ENCODE data around the gene SH2D2A. TPM values are rescaled to one million over a fixed set of nuclear protein-coding genes. Genes with fewer than 3 reads are reported as not detected.

Gene SH2D2A
- polyA plus RNA-seq, 1 of the 3 experiments (the other 2 are of a cell fraction) = not detected

- TF ChIP-seq USF2 (IDR thresholded peaks at IDR 0.05; ENCODE audit: borderline replicate concordance, low read depth, low read length) = no peak
- TF ChIP-seq SIN3A (IDR thresholded peaks at IDR 0.05; ENCODE audit: borderline replicate concordance, low read depth, low read length) = no peak
- TF ChIP-seq TAF1 (IDR thresholded peaks at IDR 0.05; ENCODE audit: borderline replicate concordance, low read depth, low read length) = no peak
Observed at GRCh38 chr1:156857532-156857931, 40.9 kb upstream of the SH2D2A start (continued).

- no peak overlapping the region for H3K9ac ChIP-seq
- WGBS (ENCODE audit: low lambda C conversion rate) = 74% methylated on average over 3 of the region's 3 CpGs
- H3K79me2 ChIP-seq (ENCODE audit: insufficient read depth) = no peaks in the 10 kb centered on the region
- H2AFZ ChIP-seq (ENCODE audit: low read depth) = no peak overlapping the region
- ChIA-PET CTCF (interaction anchor here (0.7 to 22.1 kb wide), 9 partner anchors 8 to 167 kb away, joined by 3 to 566 read pairs (median 83); partner anchors contain the start of genes ISG20L2, METTL25B, PEAR1 and SH2D2A), POLR2A (interaction anchor here (1.0 to 6.4 kb wide), 3 partner anchors 55 to 166 kb away, joined by 3 to 97 read pairs (median 7); partner anchors contain the start of gene HDGF)
- DNase-seq = no peak
- no peaks in the 10 kb centered on the region for H3K9me2 ChIP-seq
- no peaks in the 10 kb centered on the region for H3K9me3 ChIP-seq
- H3K27me3 ChIP-seq (ENCODE audit: insufficient read depth) = peaks cover 28% of the 10 kb centered on the region
- no peak overlapping the region for H3K4me2 ChIP-seq
- H4K20me1 ChIP-seq (ENCODE audit: insufficient read depth) = no peaks in the 10 kb centered on the region
- peaks cover 3 to 75% of the 10 kb centered on the region in 2 experiments; a peak in 3 of 4 replicates for H3K4me1 ChIP-seq (ENCODE audit: control insufficient read depth in 1 of 2, insufficient read depth in 2 of 2, low read depth in 1 of 2, low read length in 1 of 2)
- TF ChIP-seq POLR2AphosphoS5 (IDR thresholded peaks at IDR 0.05; ENCODE audit: low read depth, low read length) (no peak), FOXJ3 (CRISPR knock-in tag; IDR thresholded peaks at IDR 0.05) (no peak), YY1 (IDR thresholded peaks at IDR 0.05; ENCODE audit: low read depth) (no peak), ZBTB33 (IDR thresholded peaks at IDR 0.05; ENCODE audit: borderline replicate concordance, low read depth) (no peak), USF1 (IDR thresholded peaks at IDR 0.05; ENCODE audit: borderline replicate concordance, low read depth) (no peak)
- no peaks in the 10 kb centered on the region for H3K36me3 ChIP-seq (replicated peaks in 1 of 2; ENCODE audit: control insufficient read depth in 1 of 2, insufficient read depth in 2 of 2, low read length in 1 of 2)
- H3F3A ChIP-seq (replicated peaks; ENCODE audit: insufficient read depth) = peaks cover 4% of the 10 kb centered on the region
- peak overlapping the region in 1 of 2 experiments; percentile 97; a peak in 2 of 4 replicates for H3K27ac ChIP-seq (ENCODE audit: low read depth in 2 of 2, low read length in 1 of 2)
- no peak overlapping the region for H3K4me3 ChIP-seq (ENCODE audit: low read depth in 2 of 2, low read length in 1 of 2)
Observed at GRCh38 chr1:156856282-156856785, 39.7 kb upstream of the SH2D2A start.

GRCh38 chr1:156854634-156855033, 38.0 kb upstream of the SH2D2A start:
- TF ChIP-seq RCOR1 (IDR thresholded peaks at IDR 0.05; ENCODE audit: low read length) (no peak), FOXJ3 (CRISPR knock-in tag; IDR thresholded peaks at IDR 0.05) (no peak), POLR2AphosphoS5 (IDR thresholded peaks at IDR 0.05; ENCODE audit: low read depth, low read length) (no peak), TEAD4 (IDR thresholded peaks at IDR 0.05; ENCODE audit: borderline replicate concordance, insufficient read depth) (no peak), MAX (IDR thresholded peaks at IDR 0.05; ENCODE audit: low read depth) (no peak), NFIC (IDR thresholded peaks at IDR 0.05; ENCODE audit: borderline replicate concordance) (no peak)
- Histone ChIP-seq H3K9me3 (no peaks in the 10 kb centered on the region), H4K20me1 (ENCODE audit: insufficient read depth) (no peaks in the 10 kb centered on the region), H3F3A (replicated peaks; ENCODE audit: insufficient read depth) (no peaks in the 10 kb centered on the region), H3K4me3 (ENCODE audit: low read depth in 2 of 2, low read length in 1 of 2) (no peak overlapping the region), H2AFZ (ENCODE audit: low read depth) (no peak overlapping the region), H3K79me2 (ENCODE audit: insufficient read depth) (no peaks in the 10 kb centered on the region), H3K9ac (no peak overlapping the region), H3K4me2 (no peak overlapping the region), H3K27me3 (ENCODE audit: insufficient read depth) (peaks cover 12% of the 10 kb centered on the region), H3K9me2 (no peaks in the 10 kb centered on the region), H3K36me3 (replicated peaks in 1 of 2; ENCODE audit: control insufficient read depth in 1 of 2, insufficient read depth in 2 of 2, low read length in 1 of 2) (no peaks in the 10 kb centered on the region), H3K4me1 (ENCODE audit: control insufficient read depth in 1 of 2, insufficient read depth in 2 of 2, low read depth in 1 of 2, low read length in 1 of 2) (peaks cover 0 to 67% of the 10 kb centered on the region in 2 experiments; a peak in 3 of 4 replicates), H3K27ac (ENCODE audit: low read depth in 2 of 2, low read length in 1 of 2) (no peak overlapping the region)
- DNase-seq = no peak
- POLR2A ChIA-PET = no interaction called here
- CTCF ChIA-PET = interaction anchor here (1.2 to 18.0 kb wide), 6 partner anchors 19 to 128 kb away, joined by 4 to 566 read pairs (median 57); partner anchors contain the start of genes ISG20L2 and METTL25B
- WGBS (ENCODE audit: low lambda C conversion rate) = 65% methylated on average over 3 of the region's 3 CpGs
